ENCODE measurements around the gene ARAP3. TPM values are rescaled to one million over a fixed set of nuclear protein-coding genes. Genes with fewer than 3 reads are reported as not detected.

Gene ARAP3
- total and polyA plus RNA-seq, 2 experiments from 2014 or later: 18.4 to 33.2 TPM

GRCh38 chr5:141647851-141648250 lies 34.2 kb downstream of the ARAP3 start:
- DNase-seq (ENCODE audit: low spot score) (no peak), ATAC-seq (no peak)
- H3K4me1 Mint-ChIP-seq: peaks cover 29% of the 10 kb centered on the region
- peaks cover 19% of the 10 kb centered on the region for H3K4me1 ChIP-seq (ENCODE audit: insufficient read depth)
- no peak overlapping the region for H3K4me3 Mint-ChIP-seq
- no peak overlapping the region for H3K4me3 ChIP-seq
- H3K27ac Mint-ChIP-seq: no peak overlapping the region
- H3K36me3 Mint-ChIP-seq (ENCODE audit: low read depth): peaks cover 26% of the 10 kb centered on the region
- no peaks in the 10 kb centered on the region for H3K79me2 ChIP-seq (replicated peaks; ENCODE audit: insufficient read depth)
- no peak overlapping the region for H2AFZ ChIP-seq
- no peaks in the 10 kb centered on the region; the same call in 1 of the 2 replicates for H3K36me3 ChIP-seq (ENCODE audit: insufficient read depth)
- no peaks in the 10 kb centered on the region for H3K9me3 Mint-ChIP-seq
- H3K27me3 Mint-ChIP-seq (ENCODE audit: insufficient read depth, low read depth, poor library complexity): peaks cover 12% of the 10 kb centered on the region
- H4K20me1 ChIP-seq (replicated peaks; ENCODE audit: insufficient read depth): no peaks in the 10 kb centered on the region; the same call in 1 of the 2 replicates
- no peaks in the 10 kb centered on the region for H3K27me3 ChIP-seq (ENCODE audit: insufficient read depth)
- H3K4me2 ChIP-seq: no peak overlapping the region
- no peak overlapping the region for H3K27ac ChIP-seq (ENCODE audit: low read depth)
- H3K9me2 ChIP-seq (ENCODE audit: insufficient read depth): no peaks in the 10 kb centered on the region
- TF ChIP-seq STAT1 (IDR thresholded peaks at IDR 0.05; ENCODE audit: unreplicated experiment) (no peak), ZNF331 (CRISPR knock-in tag; IDR thresholded peaks at IDR 0.05; ENCODE audit: low read depth) (no peak), EZH2phosphoT487 (IDR thresholded peaks at IDR 0.05; ENCODE audit: unreplicated experiment) (no peak), JUNB (IDR thresholded peaks at IDR 0.05; ENCODE audit: unreplicated experiment) (no peak), NANOG (IDR thresholded peaks at IDR 0.05; ENCODE audit: borderline replicate concordance) (no peak), POLR2AphosphoS5 (IDR thresholded peaks at IDR 0.05; ENCODE audit: low read depth) (no peak), ZNF114 (CRISPR knock-in tag; IDR thresholded peaks at IDR 0.05) (no peak), CTCF (conservative IDR thresholded peaks at IDR 0.05; ENCODE audit: low read depth in 2 of 2) (no peak), ETS1 (IDR thresholded peaks at IDR 0.05) (no peak), CREB1 (CRISPR knock-in tag; IDR thresholded peaks at IDR 0.05; ENCODE audit: low read depth) (no peak), REST (IDR thresholded peaks at IDR 0.05; ENCODE audit: unreplicated experiment) (no peak), EZH2 (IDR thresholded peaks at IDR 0.05; ENCODE audit: low read depth, unreplicated experiment) (no peak), ZNF462 (CRISPR knock-in tag; IDR thresholded peaks at IDR 0.05) (no peak)
- H3F3A ChIP-seq (replicated peaks; ENCODE audit: low read depth): peaks cover 12% of the 10 kb centered on the region
